GM23248 (cell line): ENCODE results near the gene TIFAB. TPM values are rescaled to one million over a fixed set of nuclear protein-coding genes. Genes with fewer than 3 reads are reported as not detected.
A peak's percentile ranks its signal among the peaks of the same experiment; 100 is the strongest.

ENCODE experiments used
- DNase-seq: peaks from one replicate; pipeline ENCODE4 v3.0.0-alpha.2; 2015
- H2AFZ ChIP-seq: fragments of 200-600 bp; sonication (generic); 2 replicates; pipeline ENCODE4 v1.6.1; 2016; ENCODE audit warnings: antibody characterized with exemption
- H3F3A ChIP-seq: fragments of 200-600 bp; sonication (generic); 2 replicates; pipeline ENCODE4 v1.6.1; 2016; ENCODE audit warnings: mild to moderate bottlenecking, antibody characterized with exemption, mixed run types; ENCODE audit not compliant: insufficient read depth
- H3K27ac ChIP-seq: fragments of 200-600 bp; sonication (generic); 2 replicates; pipeline ENCODE4 v1.5.1; 2016; ENCODE audit warnings: mild to moderate bottlenecking
- H3K27me3 ChIP-seq: fragments of 200-600 bp; sonication (generic); replicated peaks from 2 replicates; pipeline ENCODE4 v1.6.1; 2016; ENCODE audit warnings: mild to moderate bottlenecking; ENCODE audit not compliant: insufficient read depth
- H3K36me3 ChIP-seq: fragments of 200-600 bp; sonication (generic); 2 replicates; pipeline ENCODE4 v1.6.1; 2016; ENCODE audit warnings: low read depth, mild to moderate bottlenecking
- H3K4me1 ChIP-seq: fragments of 200-600 bp; sonication (generic); 2 replicates; pipeline ENCODE4 v1.6.1; 2016; ENCODE audit warnings: mild to moderate bottlenecking; ENCODE audit not compliant: insufficient read depth
- H3K4me2 ChIP-seq: fragments of 200-600 bp; sonication (generic); one replicate; pipeline ENCODE4 v1.6.1; 2016; ENCODE audit warnings: mild to moderate bottlenecking; ENCODE audit not compliant: unreplicated experiment
- H3K4me3 ChIP-seq: fragments of 200-600 bp; sonication (generic); 2 replicates; pipeline ENCODE4 v1.5.1; 2016; ENCODE audit warnings: mild to moderate bottlenecking
- H3K79me2 ChIP-seq: fragments of 200-600 bp; sonication (generic); 2 replicates; pipeline ENCODE4 v1.6.1; 2016; ENCODE audit warnings: mild to moderate bottlenecking; ENCODE audit not compliant: insufficient read depth
- H3K9ac ChIP-seq: fragments of 200-600 bp; sonication (generic); 2 replicates; pipeline ENCODE4 v1.6.1; 2016; ENCODE audit warnings: mild to moderate bottlenecking
- H3K9me2 ChIP-seq: fragments of 200-600 bp; sonication (generic); 2 replicates; pipeline ENCODE4 v1.6.1; 2016; ENCODE audit warnings: mixed run types, mild to moderate bottlenecking, moderate library complexity; ENCODE audit not compliant: insufficient read depth
- H3K9me3 ChIP-seq: fragments of 200-600 bp; sonication (generic); one replicate; pipeline ENCODE4 v1.6.1; 2017; ENCODE audit warnings: low read depth
- H4K20me1 ChIP-seq: fragments of 200-600 bp; sonication (generic); 2 replicates; pipeline ENCODE4 v1.6.0; 2016; ENCODE audit not compliant: insufficient read depth
- EZH2 ChIP-seq: fragments of 200-600 bp; sonication (generic); IDR thresholded peaks from 2 replicates; pipeline ENCODE4 v1.6.1; 2018; ENCODE audit warnings: antibody characterized with exemption, mild to moderate bottlenecking; ENCODE audit not compliant: insufficient read depth, poor library complexity, severe bottlenecking
- EZH2phosphoT487 ChIP-seq: fragments of 200-600 bp; sonication (generic); IDR thresholded peaks from 2 replicates; pipeline ENCODE4 v1.6.1; 2018; ENCODE audit warnings: antibody characterized with exemption, moderate library complexity, mild to moderate bottlenecking, low read depth; ENCODE audit not compliant: insufficient read depth
- WGBS, 2 experiments: methylation state at CpG; one replicate each; pipeline ENCODE4 v1.1.6; 2015 to 2017; ENCODE audit warnings: low lambda C conversion rate in 2 of 2, low coverage in 1 of 2; ENCODE audit errors: missing lambda C conversion rate in 2 of 2; 5-methylcytosine and 5-hydroxymethylcytosine counted together
- in situ Hi-C: fragments of 300-500 bp; cut with MboI; formaldehyde crosslinking; loops from 2 replicates; pipeline ENCODE4 v1.15.0; 2020
- polyA plus RNA-seq: library from polyadenylated mRNA; unstranded; fragments of >200 nt; fragmentation: Nextera tagmentation; extraction: Ambion mirVana; gene quantifications from 2 replicates; pipeline ENCODE4 v1.2.1, GENCODE V29; 2016
- total RNA-seq: library from RNA; depleted of rRNA; stranded (reverse); fragments of >200 nt; shearing (Covaris generic); gene quantifications from 2 replicates; pipeline ENCODE4 v1.2.3, GENCODE V29; 2014

The TIFAB gene
- total and polyA plus RNA-seq, 2 experiments from 2014 or later = not detected

DNA sequence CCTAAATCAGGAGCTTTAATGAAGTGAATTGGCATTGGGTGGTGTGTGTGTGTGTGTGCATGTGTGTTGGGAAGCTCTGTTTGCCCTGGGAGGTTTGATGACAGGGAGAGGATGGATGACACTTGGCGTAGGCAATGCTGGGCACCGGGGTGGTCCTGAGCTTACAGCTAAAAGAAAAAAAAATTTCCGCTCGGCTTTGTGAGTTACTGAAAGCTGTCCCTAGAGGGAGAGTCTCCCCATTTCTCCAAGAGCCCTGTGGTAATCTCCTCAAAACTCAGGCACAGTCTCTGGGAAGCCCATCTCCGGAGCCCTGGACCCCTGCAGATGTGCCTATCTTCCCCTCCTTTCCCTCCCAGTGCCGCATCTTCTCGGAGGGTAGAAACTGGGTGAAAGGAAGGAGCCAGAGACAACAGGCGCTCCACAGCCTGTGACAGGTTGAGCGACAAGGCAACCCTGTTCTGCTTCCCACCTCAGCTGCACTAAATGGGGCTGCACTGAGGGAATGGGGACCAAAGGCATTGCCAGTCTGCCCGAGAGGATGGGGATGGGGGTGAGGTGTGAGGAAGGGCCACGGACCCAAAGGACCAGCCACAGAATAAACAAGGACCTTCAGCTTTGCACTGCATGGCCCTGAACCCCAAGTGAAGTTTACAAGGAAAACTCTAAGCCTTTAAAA lies 35.8 kb upstream of the TIFAB start:
- peak; percentile 6 for DNase-seq
- Histone ChIP-seq H2AFZ (peak overlapping the region; percentile 91), H3K4me2 (peak overlapping the region; percentile 92), H3K9ac (peak overlapping the region; percentile 77), H3K9me3 (no peaks in the 10 kb centered on the region), H3K79me2 (no peaks in the 10 kb centered on the region), H3F3A (peaks cover 6% of the 10 kb centered on the region; the same call in 1 of the 2 replicates), H3K4me1 (peaks cover 8% of the 10 kb centered on the region), H3K36me3 (no peaks in the 10 kb centered on the region), H3K27me3 (no peaks in the 10 kb centered on the region), H3K4me3 (peak overlapping the region; percentile 80; the same call in 1 of the 2 replicates), H3K9me2 (no peaks in the 10 kb centered on the region), H4K20me1 (no peaks in the 10 kb centered on the region), H3K27ac (no peak overlapping the region)
- 81 to 84% methylated on average over 11 of the region's 11 CpGs for WGBS, 2 experiments
- TF ChIP-seq EZH2 (no peak), EZH2phosphoT487 (no peak)
- in situ Hi-C loops = no loop called here

DNA sequence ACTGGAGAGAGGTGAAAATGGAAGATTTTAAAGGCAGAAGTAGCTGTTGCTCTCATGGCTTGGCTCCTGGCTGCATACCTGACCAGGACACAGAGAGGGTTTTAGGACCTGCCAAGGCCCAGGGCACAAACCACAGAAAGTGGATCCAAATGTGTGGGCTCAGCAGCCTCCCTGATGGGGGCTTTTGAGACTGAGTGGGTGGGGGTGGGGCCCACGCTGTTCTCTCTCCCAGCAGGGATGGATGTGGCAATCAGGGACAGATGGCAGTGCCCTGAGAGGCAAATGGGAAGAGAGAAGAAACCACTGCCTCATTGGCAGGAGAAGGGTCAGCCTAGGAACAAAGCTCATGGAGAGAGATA lies 34.9 kb upstream of the TIFAB start:
- no peaks in the 10 kb centered on the region for H3K9me3 ChIP-seq
- in situ Hi-C loops = no loop called here
- no peak overlapping the region for H3K9ac ChIP-seq
- no peaks in the 10 kb centered on the region for H3K36me3 ChIP-seq
- 0 out of 2 replicates have a peak, but pooled peaks cover 5% of the 10 kb centered on the region for H3K4me1 ChIP-seq
- DNase-seq = no peak
- H3K27me3 ChIP-seq = no peaks in the 10 kb centered on the region
- no peak overlapping the region for H3K4me2 ChIP-seq
- no peak overlapping the region for H3K27ac ChIP-seq
- no peak overlapping the region for H3K4me3 ChIP-seq
- 86 to 88% methylated on average over 1 of the region's 1 CpG for WGBS, 2 experiments
- no peak for TF ChIP-seq EZH2
- TF ChIP-seq EZH2phosphoT487 = no peak
- H4K20me1 ChIP-seq = no peaks in the 10 kb centered on the region
- no peaks in the 10 kb centered on the region for H3K9me2 ChIP-seq
- no peaks in the 10 kb centered on the region for H3F3A ChIP-seq
- no peaks in the 10 kb centered on the region for H3K79me2 ChIP-seq
- no peak overlapping the region for H2AFZ ChIP-seq

- Histone ChIP-seq H3K36me3 (no peaks in the 10 kb centered on the region), H3K9me2 (no peaks in the 10 kb centered on the region), H3K79me2 (no peaks in the 10 kb centered on the region), H3K4me1 (0 out of 2 replicates have a peak, but pooled peaks cover 5% of the 10 kb centered on the region), H2AFZ (no peak overlapping the region), H3K9ac (no peak overlapping the region), H3K9me3 (no peaks in the 10 kb centered on the region), H3K27ac (no peak overlapping the region), H4K20me1 (no peaks in the 10 kb centered on the region), H3K27me3 (no peaks in the 10 kb centered on the region), H3K4me2 (no peak overlapping the region), H3K4me3 (no peak overlapping the region), H3F3A (no peaks in the 10 kb centered on the region)
- no peak for DNase-seq
- no peak for TF ChIP-seq EZH2phosphoT487
- no peak for TF ChIP-seq EZH2
- in situ Hi-C loops = no loop called here
- WGBS, 2 experiments = 73 to 77% methylated on average over 13 of the region's 13 CpGs
Measured at GRCh38 chr5:135486131-135487036, 34.2 kb upstream of the TIFAB start.

- no peak overlapping the region for H2AFZ ChIP-seq
- no peaks in the 10 kb centered on the region for H4K20me1 ChIP-seq
- no peaks in the 10 kb centered on the region for H3F3A ChIP-seq
- no peak overlapping the region for H3K4me3 ChIP-seq
- H3K27me3 ChIP-seq = peaks cover 4% of the 10 kb centered on the region; the same call in 1 of the 2 replicates
- no peaks in the 10 kb centered on the region for H3K36me3 ChIP-seq
- H3K27ac ChIP-seq = no peak overlapping the region
- no peak overlapping the region for H3K4me2 ChIP-seq
- no peaks in the 10 kb centered on the region for H3K79me2 ChIP-seq
- in situ Hi-C loops = no loop called here
- no peaks in the 10 kb centered on the region for H3K9me2 ChIP-seq
- H3K4me1 ChIP-seq = 0 out of 2 replicates have a peak, but pooled peaks cover 5% of the 10 kb centered on the region
- DNase-seq = no peak
- H3K9ac ChIP-seq = no peak overlapping the region
- H3K9me3 ChIP-seq = no peaks in the 10 kb centered on the region
- WGBS, 2 experiments = 50 to 56% methylated on average over 5 of the region's 5 CpGs
- no peak for TF ChIP-seq EZH2phosphoT487
Measured at GRCh38 chr5:135484674-135485086, 32.5 kb upstream of the TIFAB start.
